GM12878 (cell line): ENCODE data around the gene FBXO17. TPM values are rescaled to one million over a fixed set of nuclear protein-coding genes. Genes with fewer than 3 reads are reported as not detected.

Experiments
- ATAC-seq: fragments of 200-7000 bp; cut with Tn5 transposase; 3 replicates; pipeline ENCODE4 v1.9.1; 2020; ENCODE audit warnings: mild to moderate bottlenecking, moderate library complexity
- BruUV-seq: library from RNA; stranded (reverse); fragments of 400-500 nt; replicated peaks from 2 replicates; lab custom pipeline; 2021; lab: Mats Ljungman, UMichigan
- CTCF ChIA-PET: fragments of 300-600 bp; sonication (Branson Sonifier 250); formaldehyde crosslinking; extraction: SDS; loops from one replicate; lab custom pipeline; 2021; ENCODE audit warnings: inconsistent platforms; lab: Yijun Ruan, JAX
- POLR2A ChIA-PET: fragments of 350-600 bp; formaldehyde crosslinking; extraction: SDS; loops from one replicate; lab custom pipeline; 2021; ENCODE audit warnings: inconsistent platforms; lab: Charles Lee
- RAD21 ChIA-PET: fragments of 300-600 bp; sonication (Branson Sonifier 250); formaldehyde crosslinking; loops from one replicate; lab custom pipeline; 2023; ENCODE audit warnings: antibody characterized with exemption; ENCODE audit not compliant: unreplicated experiment; lab: Charles Lee
- SMC1A ChIA-PET: fragments of 300-600 bp; sonication (Branson Sonifier 250); formaldehyde crosslinking; loops from one replicate; lab custom pipeline; 2023; ENCODE audit not compliant: unreplicated experiment, uncharacterized antibody; lab: Charles Lee
- DNase-seq: peaks from one replicate; pipeline ENCODE4 v3.0.0-alpha.2; 2011; ENCODE audit warnings: low read depth, low spot score
- FAIRE-seq: peaks from 3 replicates; lab custom pipeline; 2011; peaks lifted over from hg19 to GRCh38; lab: Jason Lieb, UNC
- H2AFZ ChIP-seq: 2 replicates; pipeline ENCODE4 v1.6.0; 2011; ENCODE audit warnings: low read depth, low read length, control low read depth; ENCODE audit not compliant: control insufficient read depth
- H3K27ac ChIP-seq: 2 replicates; pipeline ENCODE4 v1.5.1; 2011; ENCODE audit warnings: control low read depth; ENCODE audit not compliant: control insufficient read depth, insufficient read depth
- H3K27me3 ChIP-seq, 2 experiments: replicated peaks in 1 of 2; 2 replicates each; pipeline versions ENCODE4 v1.6.0 to v1.6.1; 2011; ENCODE audit warnings: low read length in 1 of 2; ENCODE audit not compliant: control insufficient read depth in 2 of 2, insufficient read depth in 2 of 2
- H3K36me3 ChIP-seq, 2 experiments: 2 replicates each; pipeline ENCODE4 v1.5.1; 2011; ENCODE audit warnings: low read length in 1 of 2; ENCODE audit not compliant: control insufficient read depth in 2 of 2, insufficient read depth in 2 of 2
- H3K4me1 ChIP-seq: 2 replicates; pipeline ENCODE4 v1.6.1; 2011; ENCODE audit warnings: mild to moderate bottlenecking, low read length, moderate library complexity, mixed read lengths; ENCODE audit not compliant: control insufficient read depth, insufficient read depth
- H3K4me2 ChIP-seq: 2 replicates; pipeline ENCODE4 v1.6.0; 2011; ENCODE audit warnings: control low read depth; ENCODE audit not compliant: control insufficient read depth, insufficient read depth
- H3K4me3 ChIP-seq: fragments of 200-600 bp; sonication (generic); 2 replicates; pipeline ENCODE4 v1.5.1; 2016
- H3K79me2 ChIP-seq: 2 replicates; pipeline ENCODE4 v1.6.0; 2011; ENCODE audit warnings: low read length; ENCODE audit not compliant: control insufficient read depth, insufficient read depth
- H3K9ac ChIP-seq: 2 replicates; pipeline ENCODE4 v1.8.0; 2011; ENCODE audit warnings: low read length, control low read depth, mixed read lengths; ENCODE audit not compliant: control insufficient read depth, insufficient read depth
- H3K9me3 ChIP-seq: replicated peaks from 3 replicates; pipeline ENCODE4 v1.5.1; 2011; ENCODE audit warnings: mild to moderate bottlenecking, low read length; ENCODE audit not compliant: control insufficient read depth, insufficient read depth
- H4K20me1 ChIP-seq: 2 replicates; pipeline ENCODE4 v1.6.0; 2011; ENCODE audit not compliant: control insufficient read depth, insufficient read depth
- BCL11A ChIP-seq: IDR thresholded peaks from 2 replicates; pipeline ENCODE4 v1.6.1; 2011; ENCODE audit warnings: low read depth, low read length
- BCL3 ChIP-seq: IDR thresholded peaks from 2 replicates; pipeline ENCODE4 v1.6.1; 2011; ENCODE audit warnings: borderline replicate concordance, low read depth, mild to moderate bottlenecking, moderate library complexity, low read length; ENCODE audit not compliant: insufficient read depth, poor library complexity, severe bottlenecking
- ELK1 ChIP-seq: IDR thresholded peaks from 2 replicates; pipeline ENCODE4 v1.6.1; 2012; ENCODE audit warnings: low read depth, low read length, improper control_type of control experiment
- EZH2 ChIP-seq: IDR thresholded peaks from 2 replicates; pipeline ENCODE4 v1.6.1; 2012; ENCODE audit warnings: low read depth, mild to moderate bottlenecking, control low read depth, inconsistent platforms, low read length, borderline replicate concordance; ENCODE audit not compliant: control insufficient read depth
- SIX5 ChIP-seq: IDR thresholded peaks from 2 replicates; pipeline ENCODE4 v1.6.1; 2011; ENCODE audit warnings: mild to moderate bottlenecking, low read depth, low read length, moderate library complexity; ENCODE audit not compliant: severe bottlenecking
- SMAD5 ChIP-seq: IDR thresholded peaks from 2 replicates; pipeline ENCODE4 v1.6.1; 2016; ENCODE audit warnings: antibody characterized with exemption, low read depth
- SP1 ChIP-seq: IDR thresholded peaks from one replicate; pipeline ENCODE4 v1.6.1; 2011; ENCODE audit warnings: low read depth, low read length
- TARDBP ChIP-seq: IDR thresholded peaks from 2 replicates; pipeline ENCODE4 v1.6.1; 2016; ENCODE audit warnings: borderline replicate concordance
- WGBS: methylation state at CpG from one replicate; pipeline ENCODE4 v1.1.6; 2016; ENCODE audit warnings: low lambda C conversion rate; ENCODE audit not compliant: insufficient replicate concordance, insufficient coverage; ENCODE audit errors: missing lambda C conversion rate; 5-methylcytosine and 5-hydroxymethylcytosine counted together
- in situ Hi-C: fragments of 300-500 bp; cut with MboI; formaldehyde crosslinking; loops from 9 replicates; pipeline ENCODE4 v1.14.3; 2018; ENCODE audit warnings: mixed read lengths
- intact Hi-C: fragments of 100-400 bp; cut with micrococcal nuclease; formaldehyde crosslinking; loops from one replicate; pipeline ENCODE4 v1.14.2; 2022; ENCODE audit not compliant: unreplicated experiment
- polyA plus RNA-seq, 11 experiments: library from polyadenylated mRNA; depleted of rRNA in 4 of 11; unstranded in 6 of 11; stranded (reverse) in 5 of 11; fragments of >200 nt; fragmentation: Nextera tagmentation in 4 of 11; fragmentation: Illumina TruSeq in 1 of 11; extraction: Ambion mirVana in 4 of 11; extraction: Trizol in 1 of 11; gene quantifications; 1 replicate in 1 of 11; 2 replicates in 10 of 11; pipeline versions ENCODE4 v1.2.1 to v1.2.3, GENCODE V29; 2011 to 2016; ENCODE audit warnings: inconsistent platforms in 2 of 11, missing spikeins in 2 of 11, low read depth in 1 of 11
- total RNA-seq, 4 experiments: library from RNA; depleted of rRNA in 3 of 4; stranded (reverse); fragments of >200 nt in 3 of 4; fragmentation: Illumina TruSeq in 1 of 4; extraction: Trizol in 1 of 4; gene quantifications; 2 replicates each; pipeline versions ENCODE4 v1.2.1 to v1.2.3, GENCODE V29; 2013 to 2021

The FBXO17 gene
- total and polyA plus RNA-seq, 10 of the 15 experiments (the other 5 are each of a cell fraction or from before 2014, with no cell fraction given) = 2.2 to 11.1 (median 5.3) TPM

- no peaks in the 10 kb centered on the region for H3K27me3 ChIP-seq
- H3K4me2 ChIP-seq = no peak overlapping the region
- 47% methylated on average over 2 of the region's 2 CpGs for WGBS
- no peaks in the 10 kb centered on the region for H3K79me2 ChIP-seq
- ChIA-PET SMC1A (interaction anchor here (0.6 kb wide), 1 partner anchor 147 kb away, joined by 5 read pairs; no protein-coding TSS in a partner anchor), CTCF (interaction anchor here (1.0 kb wide), 1 partner anchor 26 kb away, joined by 3 read pairs; the partner anchor contains the start of genes MRPS12 and SARS2), RAD21 (no interaction called here), POLR2A (interaction anchor here (0.6 to 0.7 kb wide), 3 partner anchors 37 to 587 kb away, joined by 3 to 4 read pairs (median 3); no protein-coding TSS in a partner anchor)
- no peak for TF ChIP-seq SIX5
- TF ChIP-seq TARDBP = no peak
- no peak for TF ChIP-seq BCL3
- no peak for TF ChIP-seq EZH2
- TF ChIP-seq SMAD5 = no peak
- H3K27ac ChIP-seq = no peak overlapping the region
- no peak overlapping the region for H3K9ac ChIP-seq
- FAIRE-seq (no peak), ATAC-seq (no peak), DNase-seq (no peak)
- H3K4me3 ChIP-seq = no peak overlapping the region
- intact Hi-C loops = no loop called here
- H3K4me1 ChIP-seq = no peaks in the 10 kb centered on the region
- no TSS peak for BruUV-seq
- in situ Hi-C loops = no loop called here
- H3K9me3 ChIP-seq = no peaks in the 10 kb centered on the region
- H4K20me1 ChIP-seq = no peaks in the 10 kb centered on the region
- no peak overlapping the region for H2AFZ ChIP-seq
- H3K36me3 ChIP-seq = no peaks in the 10 kb centered on the region
Observed at GRCh38 chr19:38956264-38956663, 19.3 kb downstream of the FBXO17 start.

GRCh38 chr19:38953677-38954076, 21.9 kb downstream of the FBXO17 start:
- H2AFZ ChIP-seq = no peak overlapping the region
- FAIRE-seq (no peak), ATAC-seq (no peak), DNase-seq (no peak)
- no peak overlapping the region for H3K27ac ChIP-seq
- H3K79me2 ChIP-seq = no peaks in the 10 kb centered on the region
- TF ChIP-seq BCL11A = no peak
- no peak for TF ChIP-seq SMAD5
- TF ChIP-seq ELK1 = no peak
- no peak for TF ChIP-seq SP1
- no TSS peak for BruUV-seq
- no peaks in the 10 kb centered on the region for H3K4me1 ChIP-seq
- SMC1A ChIA-PET = interaction anchor here (1.3 kb wide), 1 partner anchor 25 kb away, joined by 4 read pairs; no protein-coding TSS in a partner anchor
- H3K9ac ChIP-seq = no peak overlapping the region
- WGBS = 0% methylated on average over 4 of the region's 4 CpGs
- no peaks in the 10 kb centered on the region for H3K27me3 ChIP-seq
- RAD21 ChIA-PET = no interaction called here
- intact Hi-C loops = no loop called here
- CTCF ChIA-PET = interaction anchor here (0.6 to 1.6 kb wide), 2 partner anchors 17 to 18 kb away, joined by 3 to 7 read pairs; no protein-coding TSS in a partner anchor
- H3K36me3 ChIP-seq = no peaks in the 10 kb centered on the region
- H3K9me3 ChIP-seq = no peaks in the 10 kb centered on the region; the same call in 2 of the 3 replicates
- H3K4me3 ChIP-seq = no peak overlapping the region
- H4K20me1 ChIP-seq = no peaks in the 10 kb centered on the region
- in situ Hi-C loops = no loop called here
- POLR2A ChIA-PET = interaction anchor here (0.6 kb wide), 1 partner anchor 20 kb away, joined by 3 read pairs; no protein-coding TSS in a partner anchor
- H3K4me2 ChIP-seq = no peak overlapping the region
